ENCODE results near the gene PRPF18.

PRPF18 gene

DNA sequence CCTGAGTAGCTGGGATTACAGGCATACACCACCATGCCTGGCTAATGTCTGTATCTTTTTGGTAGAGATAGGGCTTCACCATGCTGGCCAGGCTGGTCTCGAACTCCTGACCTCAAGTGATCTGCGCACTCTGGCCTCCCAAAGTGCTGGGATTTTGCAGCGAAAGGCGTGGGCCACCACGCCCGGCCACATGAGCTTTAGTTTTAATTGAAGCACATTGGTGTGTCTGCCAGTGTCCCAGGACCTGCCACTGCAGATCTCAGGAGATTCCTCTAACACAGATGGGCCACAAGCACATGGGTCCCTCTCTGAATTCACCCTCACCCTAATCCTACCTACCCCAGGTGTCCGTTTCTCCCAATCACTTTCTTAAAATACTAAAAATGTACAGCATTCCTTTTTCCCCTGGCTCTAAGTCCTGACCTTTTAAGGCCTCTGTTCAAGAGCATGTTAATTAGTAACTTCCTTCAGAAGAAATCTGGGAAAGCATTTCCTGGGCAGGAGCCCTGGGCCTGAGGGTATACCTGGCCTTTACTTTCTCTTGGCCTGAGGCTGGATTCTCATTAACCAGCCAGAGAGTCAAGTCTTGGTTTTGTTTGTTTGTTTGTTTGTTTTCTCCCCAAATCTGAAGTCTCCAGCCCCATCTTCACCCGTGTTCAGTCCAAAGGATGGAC is 82.6 kb downstream of the PRPF18 start:
- no peak for DNase-seq (ENCODE audit: low read depth)

DNA sequence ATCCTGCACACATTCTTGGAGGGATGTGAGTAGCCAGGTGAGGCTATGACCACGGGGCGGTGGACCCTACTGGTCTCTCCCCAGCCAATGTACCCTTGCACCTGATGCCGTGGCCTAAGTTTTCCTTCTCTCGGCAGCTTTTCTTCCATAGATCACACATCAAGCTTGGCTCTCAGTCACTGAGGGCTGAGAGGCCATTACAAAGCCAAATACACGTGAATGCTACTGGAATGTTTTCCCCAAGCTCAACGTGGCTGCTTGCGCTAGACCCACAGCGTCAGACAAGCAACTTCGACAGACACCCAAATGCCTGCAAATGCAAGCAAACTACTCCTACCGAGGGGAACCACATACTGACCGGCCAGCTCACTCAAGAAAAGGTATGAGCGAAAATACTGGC is 83.1 kb downstream of the PRPF18 start:
- no peak for DNase-seq (ENCODE audit: low read depth)

DNA sequence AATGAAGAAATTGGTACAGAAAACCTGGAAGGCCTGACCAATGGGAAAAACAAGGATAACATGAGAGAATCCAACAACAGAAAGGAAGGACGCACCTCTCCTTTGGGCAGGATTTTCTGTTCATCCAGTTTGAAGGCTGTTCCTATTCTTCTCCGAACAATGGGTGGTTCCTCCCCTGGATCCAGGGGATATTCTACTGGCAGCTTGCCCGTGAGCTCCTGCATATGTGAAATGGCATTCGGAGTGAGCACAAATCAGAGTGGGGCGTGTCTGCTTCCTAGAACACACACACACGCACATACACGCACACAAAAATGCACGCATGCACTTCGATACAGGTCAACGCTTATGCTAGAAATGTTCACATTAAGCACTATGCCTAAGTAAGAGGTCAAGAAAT is 83.5 kb downstream of the PRPF18 start:
- DNase-seq (ENCODE audit: low read depth) = no peak

DNA sequence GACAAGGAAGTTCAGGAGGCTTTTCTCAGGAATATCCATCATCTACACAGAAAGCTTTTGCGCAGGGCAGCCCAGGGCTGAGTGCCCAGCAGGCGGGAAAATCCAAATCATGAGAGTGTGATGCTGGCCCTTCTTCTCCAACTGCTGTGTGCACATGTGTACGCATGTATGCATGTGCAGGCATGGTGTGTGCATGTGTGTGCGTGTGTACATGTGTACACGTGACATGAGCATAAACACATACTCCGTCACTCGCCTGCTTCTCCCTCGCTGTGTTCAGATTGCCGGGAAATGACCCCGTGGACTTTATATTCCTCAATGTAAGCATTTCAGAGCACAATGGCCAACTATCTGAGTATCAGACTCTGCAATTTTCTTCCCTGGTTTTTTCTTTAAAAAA is 85.1 kb downstream of the PRPF18 start:
- no peak for DNase-seq (ENCODE audit: low read depth)

DNA sequence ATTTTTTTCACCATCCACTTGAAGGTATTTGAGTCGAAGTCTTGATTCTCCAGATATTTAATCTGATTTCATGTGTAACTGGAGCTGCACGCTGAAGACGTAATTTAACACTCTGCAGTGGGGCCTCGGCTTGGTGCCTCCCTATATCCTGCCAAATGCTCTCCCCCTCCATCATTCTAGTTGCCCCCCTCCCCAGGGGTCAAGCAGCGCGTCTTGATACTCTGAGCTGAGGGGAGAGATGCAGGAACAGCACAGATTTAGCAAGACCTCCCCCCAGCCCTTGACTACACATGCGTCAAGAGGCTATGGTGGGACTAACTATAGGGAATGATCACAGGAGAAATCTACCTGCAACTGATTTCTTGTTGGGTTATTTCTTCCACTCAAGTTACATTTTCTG is 85.8 kb downstream of the PRPF18 start:
- no peak for DNase-seq (ENCODE audit: low read depth)

DNA sequence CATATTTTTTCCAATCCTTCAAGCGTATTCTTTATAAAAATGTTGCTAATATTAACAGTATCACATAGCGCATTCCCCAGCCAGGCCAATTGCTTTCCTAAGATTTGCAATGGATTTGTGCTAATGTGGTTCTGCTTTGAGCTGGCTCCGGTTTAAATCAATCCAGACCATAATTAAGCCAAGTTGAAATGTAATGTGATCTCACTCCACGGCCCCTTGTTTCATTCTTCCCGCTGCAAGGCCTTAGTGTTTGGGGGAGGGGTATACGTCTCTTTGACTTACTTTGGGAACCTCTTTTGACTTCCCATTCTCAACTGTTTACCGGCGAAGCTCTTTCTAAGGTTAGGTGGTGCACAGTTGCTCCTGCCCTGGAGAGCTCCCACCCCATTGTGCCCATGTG is 86.4 kb downstream of the PRPF18 start:
- DNase-seq (ENCODE audit: low read depth) = no peak

DNA sequence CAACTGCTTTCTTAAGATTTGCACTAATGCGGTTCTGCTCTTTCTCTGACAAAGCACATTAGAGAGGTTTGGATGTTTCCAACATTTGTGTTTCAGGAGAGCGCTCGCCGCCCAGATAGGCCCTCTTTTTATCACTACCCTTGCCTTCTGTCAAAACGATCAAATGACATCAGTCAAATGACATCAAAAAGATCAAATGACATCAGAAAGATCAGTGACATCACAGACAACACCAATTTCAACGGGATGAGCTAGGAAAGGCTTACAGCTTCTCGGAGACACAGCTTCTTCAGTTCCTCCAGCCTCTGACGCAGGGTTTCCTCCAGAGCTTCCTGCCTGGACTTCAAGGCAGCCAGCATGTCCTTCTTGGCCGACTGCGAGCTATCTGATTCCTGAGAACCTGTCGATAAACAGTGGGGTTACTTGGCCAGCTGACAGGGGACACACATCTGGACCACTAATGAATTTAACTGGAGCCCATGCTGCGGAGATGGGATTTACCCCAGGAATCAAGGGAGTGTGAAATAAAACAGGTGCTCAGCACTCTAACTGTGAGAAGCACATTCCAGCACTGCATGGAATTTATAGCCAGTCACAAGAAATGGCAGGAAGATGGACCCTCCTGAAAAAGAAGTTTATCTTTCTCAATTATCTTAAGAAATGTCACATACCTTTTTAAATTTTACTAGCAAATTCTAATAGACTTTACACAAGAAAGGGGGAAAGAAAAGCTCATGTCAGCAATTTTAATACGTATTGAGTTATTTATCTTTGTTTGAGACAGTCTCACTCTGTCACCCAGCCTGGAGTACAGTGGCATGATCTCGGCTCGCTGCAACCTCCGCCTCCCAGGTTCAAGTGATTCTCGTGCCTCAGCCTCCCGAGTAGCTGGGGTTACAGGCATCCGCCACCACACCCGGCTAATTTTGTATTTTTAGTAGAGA is 88.2 kb downstream of the PRPF18 start:
- DNase-seq (ENCODE audit: low read depth) = no peak

DNA sequence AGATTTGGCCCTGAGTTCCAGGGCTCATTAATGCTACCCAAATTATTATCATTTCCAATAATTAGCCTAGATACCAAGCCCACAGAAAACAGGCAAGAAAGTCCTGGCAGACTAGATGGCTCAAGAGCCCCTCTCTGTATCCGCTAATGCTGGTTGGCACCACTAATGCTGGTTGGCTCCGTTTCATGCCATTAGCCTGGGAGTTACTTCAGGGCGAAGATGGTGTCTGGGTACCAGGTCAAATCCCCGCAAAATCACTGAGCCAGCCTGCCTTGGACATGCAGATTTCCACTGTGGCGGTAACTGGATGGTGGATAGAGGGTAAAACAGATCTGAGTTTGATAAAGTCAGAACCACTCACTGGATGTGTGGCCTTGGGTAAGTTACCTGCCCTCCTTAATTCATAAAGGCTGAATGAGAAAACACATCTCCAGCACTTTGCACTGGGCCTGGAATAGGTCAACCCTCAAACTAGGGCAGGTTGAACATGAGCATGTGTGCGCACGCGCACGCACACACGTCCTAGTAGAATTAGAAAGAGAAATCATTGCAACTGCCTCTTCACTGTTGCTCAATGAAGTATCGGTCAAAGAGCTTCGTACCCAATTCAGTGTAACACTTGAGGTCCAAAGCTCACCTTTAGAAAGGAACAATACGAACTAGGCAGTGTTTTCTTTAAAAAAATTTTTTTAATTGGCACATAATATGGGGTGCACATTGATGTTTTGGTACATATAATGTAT is 91.5 kb downstream of the PRPF18 start:
- DNase-seq (ENCODE audit: low read depth) = no peak

All from activated T-cell treated with anti-CD3 and anti-CD28 coated beads for 48 hours (primary cell).